Natural killer cell (primary cell): Measurements from ENCODE around the gene EXD1. TPM values are rescaled to one million over a fixed set of nuclear protein-coding genes. Genes with fewer than 3 reads are reported as not detected.
"Not testable (repeated sequence)": the region's sequence is repeated elsewhere in the genome, so short reads cannot be mapped to it uniquely, and the experiment has no call there.

ENCODE experiments used
- ATAC-seq, 3 donors: fragments of 150-1000 bp in 2 of 3; fragments of 200-7000 bp in 1 of 3; cut with Tn5 transposase; 1 replicate in 1 of 3; 2 replicates in 2 of 3; pipeline ENCODE4 v1.10.0; 2021; ENCODE audit warnings: mild to moderate bottlenecking in 2 of 3, moderate library complexity in 2 of 3
- DNase-seq, 2 donors: peaks; one replicate each; pipeline versions ENCODE4 v3.0.0 to v3.0.0-alpha.2; 2013 to 2021; ENCODE audit warnings: mixed read lengths in 1 of 2
- H3K27ac ChIP-seq: one replicate; pipeline ENCODE4 v1.5.1; 2013; ENCODE audit warnings: mild to moderate bottlenecking, low read length
- H3K27me3 ChIP-seq: one replicate; pipeline ENCODE4 v1.6.1; 2013; ENCODE audit warnings: low read length; ENCODE audit not compliant: control insufficient read depth, insufficient read depth
- H3K36me3 ChIP-seq: one replicate; pipeline ENCODE4 v1.6.1; 2013; ENCODE audit warnings: low read length; ENCODE audit not compliant: control insufficient read depth, insufficient read depth
- H3K4me1 ChIP-seq: one replicate; pipeline ENCODE4 v1.6.1; 2013; ENCODE audit warnings: low read length; ENCODE audit not compliant: control insufficient read depth, insufficient read depth
- H3K4me3 ChIP-seq: one replicate; pipeline ENCODE4 v1.5.1; 2013; ENCODE audit warnings: low read length
- H3K9me3 ChIP-seq: one replicate; pipeline ENCODE4 v1.6.1; 2013; ENCODE audit warnings: low read length; ENCODE audit not compliant: control insufficient read depth, insufficient read depth
- H3K27ac Mint-ChIP-seq, 2 donors: one replicate each; pipeline ENCODE4 v1.8.0; 2022; ENCODE audit warnings: mild to moderate bottlenecking in 2 of 2, mixed read lengths in 2 of 2, moderate library complexity in 1 of 2
- H3K27me3 Mint-ChIP-seq, 2 donors: one replicate each; pipeline ENCODE4 v1.8.0; 2022; ENCODE audit warnings: low read depth in 2 of 2, mixed read lengths in 2 of 2
- H3K36me3 Mint-ChIP-seq: one replicate; pipeline ENCODE4 v1.8.0; 2022; ENCODE audit warnings: mixed read lengths
- H3K4me1 Mint-ChIP-seq, 2 donors: one replicate each; pipeline ENCODE4 v1.8.0; 2022; ENCODE audit warnings: mixed read lengths in 2 of 2
- H3K4me3 Mint-ChIP-seq: one replicate; pipeline ENCODE4 v1.8.0; 2022; ENCODE audit warnings: mild to moderate bottlenecking, moderate library complexity, mixed read lengths
- H3K9me3 Mint-ChIP-seq, 2 donors: one replicate each; pipeline ENCODE4 v1.8.0; 2022; ENCODE audit warnings: mixed read lengths in 2 of 2
- CTCF ChIP-seq: fragments of 200-600 bp; IDR thresholded peaks from one replicate; pipeline ENCODE4 v1.8.0; 2022; ENCODE audit warnings: antibody characterized with exemption
- WGBS: methylation state at CpG from one replicate; pipeline ENCODE4 v1.1.7; 2013; ENCODE audit warnings: missing lambda C conversion rate; ENCODE audit not compliant: insufficient coverage; 5-methylcytosine and 5-hydroxymethylcytosine counted together
- intact Hi-C: fragments of 100-400 bp; cut with micrococcal nuclease; formaldehyde crosslinking; loops from one replicate; pipeline ENCODE4 v1.14.2; 2022
- total RNA-seq, 4 donors: library from RNA; stranded (reverse); fragments of 120-200 nt in 1 of 4; gene quantifications; one replicate each; pipeline versions ENCODE4 v1.2.3 to v1.2.4, GENCODE V29; 2013 to 2022

EXD1 gene
- total RNA-seq, 3 donors from 2014 or later (not counting 1 experiment from before 2014, with no cell fraction given), result not detected

GRCh38 chr15:41241221-41241964, 10.8 kb upstream of the EXD1 start:
- intact Hi-C loops, result no loop called here
- DNase-seq, result no peak
- H3K4me1 Mint-ChIP-seq, result no peaks in the 10 kb centered on the region
- Histone ChIP-seq H3K9me3 (no peaks in the 10 kb centered on the region), H3K4me1 (no peaks in the 10 kb centered on the region), H3K36me3 (peaks cover 19% of the 10 kb centered on the region), H3K27me3 (no peaks in the 10 kb centered on the region), H3K27ac (no peak overlapping the region), H3K4me3 (no peak overlapping the region)
- no peaks in the 10 kb centered on the region for H3K9me3 Mint-ChIP-seq
- H3K36me3 Mint-ChIP-seq, result no peaks in the 10 kb centered on the region
- H3K27me3 Mint-ChIP-seq, result no peaks in the 10 kb centered on the region
- no peak for TF ChIP-seq CTCF
- H3K27ac Mint-ChIP-seq, result no peak overlapping the region
- WGBS, result 89% methylated on average over 6 of the region's 6 CpGs
- ATAC-seq, result no peak
- no peak overlapping the region for H3K4me3 Mint-ChIP-seq

GRCh38 chr15:41238100-41238499, 7.5 kb upstream of the EXD1 start:
- Histone ChIP-seq H3K27ac (no peak overlapping the region), H3K4me1 (no peaks in the 10 kb centered on the region), H3K4me3 (no peak overlapping the region), H3K9me3 (no peaks in the 10 kb centered on the region), H3K36me3 (peaks cover 5% of the 10 kb centered on the region), H3K27me3 (no peaks in the 10 kb centered on the region)
- Mint-ChIP-seq H3K9me3 (no peaks in the 10 kb centered on the region), H3K4me3 (no peak overlapping the region), H3K4me1 (peaks cover 9 to 11% of the 10 kb centered on the region in 2 donors), H3K27ac (no peak overlapping the region), H3K36me3 (no peaks in the 10 kb centered on the region), H3K27me3 (no peaks in the 10 kb centered on the region)
- intact Hi-C loops, result no loop called here
- ATAC-seq (no peak), DNase-seq (no peak)
- TF ChIP-seq CTCF, result no peak
- WGBS, result 96% methylated on average over 3 of the region's 5 CpGs

GRCh38 chr15:41235929-41236328, 5.4 kb upstream of the EXD1 start:
- H3K27me3 Mint-ChIP-seq, result no peaks in the 10 kb centered on the region
- Histone ChIP-seq H3K27ac (no peak overlapping the region), H3K9me3 (no peaks in the 10 kb centered on the region), H3K4me1 (peaks cover 10% of the 10 kb centered on the region), H3K4me3 (no peak overlapping the region), H3K36me3 (no peaks in the 10 kb centered on the region), H3K27me3 (no peaks in the 10 kb centered on the region)
- H3K9me3 Mint-ChIP-seq, result no peaks in the 10 kb centered on the region
- no peaks in the 10 kb centered on the region for H3K36me3 Mint-ChIP-seq
- DNase-seq, result no peak
- peaks cover 27 to 29% of the 10 kb centered on the region in 2 donors for H3K4me1 Mint-ChIP-seq
- H3K27ac Mint-ChIP-seq, result no peak overlapping the region
- no peak overlapping the region for H3K4me3 Mint-ChIP-seq
- no peak for ATAC-seq
- intact Hi-C loops, result no loop called here
- no peak for TF ChIP-seq CTCF

GRCh38 chr15:41235228-41235627, 4.7 kb upstream of the EXD1 start:
- H3K36me3 ChIP-seq, DNase-seq, H3K9me3 ChIP-seq, ATAC-seq, intact Hi-C loops, H3K27me3 Mint-ChIP-seq, H3K4me3 ChIP-seq, H3K36me3 Mint-ChIP-seq, H3K27me3 ChIP-seq, H3K27ac ChIP-seq, H3K27ac Mint-ChIP-seq, H3K4me3 Mint-ChIP-seq, H3K9me3 Mint-ChIP-seq: not testable (repeated sequence)
- 92% methylated on average over 3 of the region's 5 CpGs for WGBS
- H3K4me1 ChIP-seq, result peaks cover 17% of the 10 kb centered on the region
- peaks cover 34 to 36% of the 10 kb centered on the region in 2 donors for H3K4me1 Mint-ChIP-seq
